ENCODE data around the gene MLH3. TPM values are rescaled to one million over a fixed set of nuclear protein-coding genes. Genes with fewer than 3 reads are reported as not detected.
A peak's percentile ranks its signal among the peaks of the same experiment; 100 is the strongest.

Gene MLH3
- total RNA-seq, 1 donor from 2014 or later: 10.4 TPM

- no peak for DNase-seq (ENCODE audit: low spot score)
- no peak for ATAC-seq
These were observed 77.3 kb downstream of the MLH3 start for GRCh38 chr14:74973905-74974363.

- ATAC-seq (peak; percentile 66), DNase-seq (ENCODE audit: low spot score) (no peak)
These were observed 78.1 kb downstream of the MLH3 start for GRCh38 chr14:74973003-74973653.

DNA sequence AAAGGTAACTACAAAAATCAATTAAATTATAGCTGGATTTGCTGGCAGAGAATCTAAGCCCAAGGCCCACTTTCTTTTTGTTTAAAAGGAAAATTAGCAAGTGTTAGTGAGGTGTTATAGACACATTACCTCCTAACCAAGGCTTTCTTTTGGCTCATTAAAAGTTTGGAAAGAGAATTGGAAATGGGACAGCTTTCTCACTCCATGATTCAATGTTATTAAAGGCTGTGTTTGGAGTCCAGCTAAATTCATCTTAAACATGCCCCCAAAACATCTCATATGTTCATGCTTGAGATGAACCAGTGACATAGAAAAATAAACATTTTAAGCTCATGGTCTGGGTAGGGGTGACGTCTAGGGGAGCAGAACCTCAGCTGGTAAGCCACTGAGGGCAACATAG lies 82.5 kb downstream of the MLH3 start:
- DNase-seq (ENCODE audit: low spot score): no peak

GRCh38 chr14:74965486-74966153 lies 85.6 kb downstream of the MLH3 start:
- DNase-seq (ENCODE audit: low spot score): no peak
- ATAC-seq: no peak

More for the DNA sequence above, 82.5 kb downstream of the MLH3 start:
- ATAC-seq: no peak

GRCh38 chr14:74964787-74965485 lies 86.3 kb downstream of the MLH3 start:
- DNase-seq (ENCODE audit: low spot score) (no peak), ATAC-seq (no peak)

Other genes starting within 250 kb of the MLH3 start
- gene PROX2, start 175.3 kb downstream of the MLH3 start, total RNA-seq: not detected
- 65.6 TPM for gene DLST, start 169.6 kb downstream of the MLH3 start, total RNA-seq
- gene RPS6KL1, start 128.2 kb downstream of the MLH3 start, total RNA-seq: 4.6 TPM
- 2.8 TPM for gene PGF, start 95.9 kb downstream of the MLH3 start, total RNA-seq
- gene EIF2B2, start 48.5 kb downstream of the MLH3 start, total RNA-seq: 15.8 TPM
- 3.2 TPM for gene ACYP1, start 12.6 kb upstream of the MLH3 start, total RNA-seq
- gene ZC2HC1C, start 18.2 kb upstream of the MLH3 start, total RNA-seq: 2.0 TPM
- gene NEK9, start 75.6 kb upstream of the MLH3 start, total RNA-seq: 50.1 TPM
- 275 TPM for gene TMED10, start 125.1 kb upstream of the MLH3 start, total RNA-seq
- gene FOS, start 227.4 kb upstream of the MLH3 start, total RNA-seq: 13.1 TPM

Data from left lobe of liver (tissue), 2 donors.